HepG2 (cell line): Measurements from ENCODE around the gene COPB2. TPM values are rescaled to one million over a fixed set of nuclear protein-coding genes. Genes with fewer than 3 reads are reported as not detected.

ENCODE experiments used
- ATF4 ChIP-seq, 2 experiments: fragments of 450-650 bp in 1 of 2; sonication (generic) in 1 of 2; formaldehyde crosslinking; IDR thresholded peaks; 2 replicates each; pipeline versions ENCODE4 v1.5.0 to v1.8.0; 2020 to 2022; ENCODE audit warnings: mild to moderate bottlenecking in 1 of 2, missing genetic modification reagents in 1 of 2
- BCL6 ChIP-seq: IDR thresholded peaks from 2 replicates; pipeline ENCODE4 v1.6.1; 2016; ENCODE audit warnings: missing genetic modification reagents, missing compliant biosample characterization
- HCFC1 ChIP-seq: fragments of 150-350 bp; IDR thresholded peaks from 2 replicates; pipeline ENCODE4 v1.6.1; 2014; ENCODE audit warnings: low read depth, low read length
- ISX ChIP-seq: sonication (generic); formaldehyde crosslinking; conservative IDR thresholded peaks from 2 replicates; pipeline ENCODE4 v1.5.0; 2020; ENCODE audit warnings: missing genetic modification reagents
- NR2F2 ChIP-seq: IDR thresholded peaks from 2 replicates; pipeline ENCODE4 v1.6.1; 2012; ENCODE audit warnings: low read depth, inconsistent platforms, borderline replicate concordance
- NR2F6 ChIP-seq, 2 experiments: IDR thresholded peaks; 2 replicates each; pipeline ENCODE4 v1.6.1; 2016; ENCODE audit warnings: antibody characterized with exemption in 1 of 2, mild to moderate bottlenecking in 1 of 2
- RAD51 ChIP-seq: fragments of 450-650 bp; IDR thresholded peaks from 2 replicates; pipeline ENCODE4 v1.6.1; 2016; ENCODE audit warnings: borderline replicate concordance
- REPIN1 ChIP-seq: sonication (generic); formaldehyde crosslinking; IDR thresholded peaks from 2 replicates; pipeline ENCODE4 v1.8.0; 2022; ENCODE audit warnings: missing genetic modification reagents, low read depth, mild to moderate bottlenecking, borderline replicate concordance
- SMYD3 ChIP-seq: sonication (generic); formaldehyde crosslinking; IDR thresholded peaks from 2 replicates; pipeline ENCODE4 v1.8.1; 2023; ENCODE audit warnings: mild to moderate bottlenecking, missing genetic modification reagents
- SP1 ChIP-seq, 2 experiments: fragments of 450-650 bp in 1 of 2; sonication (generic) in 1 of 2; formaldehyde crosslinking in 1 of 2; IDR thresholded peaks; 2 replicates each; pipeline versions ENCODE4 v1.4.0 to v1.6.1; 2016 to 2020; ENCODE audit warnings: missing genetic modification reagents in 1 of 2
- STAG1 ChIP-seq: sonication (generic); formaldehyde crosslinking; IDR thresholded peaks from 2 replicates; pipeline ENCODE4 v1.4.0; 2020; ENCODE audit warnings: missing genetic modification reagents
- TAF15 ChIP-seq: fragments of 200-400 bp; formaldehyde crosslinking; IDR thresholded peaks from one replicate; pipeline ENCODE4 v1.6.1; 2018; ENCODE audit warnings: mild to moderate bottlenecking, low read depth, low read length; ENCODE audit not compliant: poor library complexity, severe bottlenecking
- TBL1XR1 ChIP-seq: fragments of 150-350 bp; IDR thresholded peaks from 2 replicates; pipeline ENCODE4 v1.6.1; 2014; ENCODE audit warnings: borderline replicate concordance, low read length; ENCODE audit not compliant: partially characterized antibody
- TGIF2 ChIP-seq: IDR thresholded peaks from 2 replicates; pipeline ENCODE4 v1.6.1; 2016; ENCODE audit warnings: control low read depth, missing compliant biosample characterization
- THAP11 ChIP-seq: IDR thresholded peaks from 2 replicates; pipeline ENCODE4 v1.6.1; 2016; ENCODE audit warnings: missing biosample characterization, missing genetic modification reagents
- ZBTB26 ChIP-seq: IDR thresholded peaks from 2 replicates; pipeline ENCODE4 v1.6.1; 2016; ENCODE audit warnings: missing compliant biosample characterization, missing genetic modification reagents, borderline replicate concordance
- ZMYM4 ChIP-seq: sonication (generic); formaldehyde crosslinking; IDR thresholded peaks from 2 replicates; pipeline ENCODE4 v1.8.1; 2023; ENCODE audit warnings: mild to moderate bottlenecking, missing genetic modification reagents
- ZNF121 ChIP-seq: sonication (generic); formaldehyde crosslinking; IDR thresholded peaks from 2 replicates; pipeline ENCODE4 v1.5.0; 2020; ENCODE audit warnings: mild to moderate bottlenecking, missing genetic modification reagents
- ZNF230 ChIP-seq: sonication (generic); formaldehyde crosslinking; IDR thresholded peaks from 2 replicates; pipeline ENCODE4 v1.4.0; 2020; ENCODE audit warnings: mild to moderate bottlenecking, missing genetic modification reagents
- ZNF280B ChIP-seq: sonication (generic); formaldehyde crosslinking; IDR thresholded peaks from 2 replicates; pipeline ENCODE4 v1.5.0; 2020; ENCODE audit warnings: missing genetic modification reagents, mild to moderate bottlenecking, borderline replicate concordance
- ZNF33A ChIP-seq: sonication (generic); formaldehyde crosslinking; IDR thresholded peaks from 2 replicates; pipeline ENCODE4 v1.5.1; 2020; ENCODE audit warnings: missing genetic modification reagents, mild to moderate bottlenecking, moderate library complexity, borderline replicate concordance
- ZNF691 ChIP-seq: sonication (generic); formaldehyde crosslinking; IDR thresholded peaks from 2 replicates; pipeline ENCODE4 v1.4.0; 2020; ENCODE audit warnings: missing genetic modification reagents, low read depth, mild to moderate bottlenecking, borderline replicate concordance
- ZNF850 ChIP-seq: sonication (generic); formaldehyde crosslinking; conservative IDR thresholded peaks from 2 replicates; pipeline ENCODE4 v1.9.0; 2021; ENCODE audit warnings: mild to moderate bottlenecking, missing genetic modification reagents
- ZXDC ChIP-seq: sonication (generic); formaldehyde crosslinking; IDR thresholded peaks from 2 replicates; pipeline ENCODE4 v1.5.0; 2020; ENCODE audit warnings: mild to moderate bottlenecking, missing genetic modification reagents
- polyA plus RNA-seq, 8 experiments: library from polyadenylated mRNA; depleted of rRNA in 3 of 8; stranded (reverse) in 7 of 8; unstranded in 1 of 8; fragments of >200 nt; fragmentation: Illumina TruSeq in 4 of 8; extraction: Trizol in 4 of 8; gene quantifications; 2 replicates each; pipeline versions ENCODE4 v1.2.1 to v1.2.3, GENCODE V29; 2011 to 2016; ENCODE audit warnings: low read depth in 4 of 8, missing spikeins in 1 of 8, mixed read lengths in 1 of 8; ENCODE audit not compliant: insufficient read depth in 1 of 8
- total RNA-seq, 5 experiments: library from RNA; depleted of rRNA; stranded (reverse); fragments of >200 nt; fragmentation: Illumina TruSeq; extraction: Trizol; gene quantifications; 2 replicates each; pipeline ENCODE4 v1.2.3, GENCODE V29; 2016; ENCODE audit warnings: low read depth in 1 of 5

COPB2 gene
- total and polyA plus RNA-seq, 2 of the 13 experiments (the other 11 are each of a cell fraction or from before 2014, with no cell fraction given) = 83.3 to 217 TPM

GRCh38 chr3:139329364-139329850 is 60.0 kb downstream of the COPB2 start (continued):
- TF ChIP-seq ZNF280B (CRISPR knock-in tag) (no peak), NR2F6 (IDR thresholded peaks at IDR 0.05) (no peak), NR2F6 (CRISPR knock-in tag; IDR thresholded peaks at IDR 0.05) (peak; percentile 58; the same call in 1 of the 2 replicates), ZMYM4 (CRISPR knock-in tag) (peak; percentile 28; the same call in 1 of the 2 replicates), BCL6 (peak; percentile 89), NR2F2 (no peak), REPIN1 (no peak; the same call in 1 of the 2 replicates), ZNF691 (CRISPR knock-in tag) (peak; percentile 37; the same call in 1 of the 2 replicates), ZNF850 (CRISPR knock-in tag) (no peak), RAD51 (no peak), SP1 (IDR thresholded peaks at IDR 0.05) (no peak), SP1 (CRISPR knock-in tag; IDR thresholded peaks at IDR 0.05) (peak; percentile 70; the same call in 1 of the 2 replicates), ISX (CRISPR knock-in tag) (no peak), ATF4 (CRISPR knock-in tag; IDR thresholded peaks at IDR 0.05) (no peak), SMYD3 (CRISPR knock-in tag) (no peak), ZBTB26 (no peak), HCFC1 (no peak), TGIF2 (CRISPR knock-in tag) (no peak), ZXDC (CRISPR knock-in tag) (no peak), ZNF33A (CRISPR knock-in tag) (no peak), TAF15 (no peak), TBL1XR1 (no peak), STAG1 (CRISPR knock-in tag) (peak; percentile 98), ZNF230 (CRISPR knock-in tag) (no peak), ZNF121 (CRISPR knock-in tag) (no peak), THAP11 (CRISPR knock-in tag) (peak; percentile 66)
